Stimulated activated naive CD4-positive, alpha-beta T cell (primary cell): ENCODE data around the gene FEM1A.
"Not testable (repeated sequence)": the region's sequence is repeated elsewhere in the genome, so short reads cannot be mapped to it uniquely, and the experiment has no call there.

Source experiments
- DNase-seq, 6 experiments: peaks; one replicate each; lab custom pipeline; 2025; lab: John Stamatoyannopoulos, UW

Gene FEM1A

DNA sequence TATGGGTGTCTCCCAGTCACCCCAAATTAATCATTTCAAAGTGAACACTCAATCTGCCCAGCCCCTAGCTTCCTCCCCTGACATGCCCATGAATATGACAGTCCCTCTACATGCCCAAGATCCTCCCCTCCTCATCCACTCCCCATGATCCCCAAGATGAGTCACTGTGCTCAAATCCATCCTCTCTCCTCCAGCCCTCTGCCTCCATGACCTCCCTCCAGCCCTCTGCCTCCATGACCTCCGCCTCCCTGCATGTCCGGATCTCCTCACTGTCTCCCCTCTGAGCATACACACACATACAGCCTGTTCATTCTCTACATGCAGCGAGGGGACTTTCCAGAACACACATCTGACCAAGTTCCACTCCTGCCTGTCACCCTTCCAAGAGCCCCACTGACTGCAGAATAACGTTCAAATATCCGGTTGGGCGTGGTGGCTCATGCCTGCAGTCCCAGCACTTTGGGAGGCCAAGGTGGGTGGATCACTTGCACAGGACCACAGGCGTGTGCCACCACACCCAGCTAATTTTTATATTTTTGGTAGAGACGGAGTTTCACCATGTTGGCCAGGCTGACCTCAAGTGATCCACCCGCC, 18.4 kb upstream of the FEM1A start:
- DNase-seq: no peak

DNA sequence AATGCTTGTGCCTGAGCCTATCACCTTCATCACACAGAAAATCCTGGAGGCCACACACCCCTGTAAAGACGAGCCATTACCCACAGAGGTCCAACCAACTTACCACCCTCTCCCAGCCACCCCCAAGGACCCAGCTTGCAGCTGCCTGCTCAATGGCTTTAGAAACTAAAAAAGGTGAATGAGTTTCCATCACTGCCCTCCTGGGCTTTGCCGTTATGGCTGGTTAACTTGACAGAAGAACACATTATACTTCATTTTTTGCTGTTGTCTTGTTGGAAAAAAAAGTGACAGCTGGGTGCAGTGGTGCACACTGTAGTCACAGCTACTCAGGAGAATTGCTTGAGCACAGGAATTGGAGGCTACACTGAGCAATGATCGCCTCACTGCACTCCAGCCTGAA, 17.4 kb upstream of the FEM1A start:
- DNase-seq: no peak

DNA sequence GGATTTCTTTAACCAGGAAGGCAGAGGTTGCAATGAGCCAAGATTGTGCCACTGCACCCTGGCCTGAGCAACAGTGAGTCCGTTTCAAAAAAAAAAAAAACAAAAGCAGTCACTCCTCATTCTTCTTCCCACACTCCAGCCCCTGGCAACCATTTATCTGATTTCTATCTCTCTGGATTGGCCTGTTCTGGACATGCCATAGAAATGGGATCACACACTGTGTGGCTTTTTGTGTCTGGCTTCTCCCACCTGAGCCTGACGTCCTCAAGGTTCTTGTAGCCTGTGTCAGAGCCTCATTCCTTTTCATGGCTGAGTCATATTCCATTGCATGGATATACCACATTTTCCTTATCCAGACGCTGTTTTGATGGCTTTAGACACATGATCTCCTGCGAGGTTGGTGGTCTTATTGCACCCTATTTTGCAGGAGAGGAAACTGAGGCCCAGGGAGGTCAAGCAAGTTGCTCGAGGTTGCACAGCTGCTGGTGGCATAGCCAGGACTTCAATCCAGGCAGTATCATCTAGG, 15.8 kb upstream of the FEM1A start:
- no peak for DNase-seq

DNA sequence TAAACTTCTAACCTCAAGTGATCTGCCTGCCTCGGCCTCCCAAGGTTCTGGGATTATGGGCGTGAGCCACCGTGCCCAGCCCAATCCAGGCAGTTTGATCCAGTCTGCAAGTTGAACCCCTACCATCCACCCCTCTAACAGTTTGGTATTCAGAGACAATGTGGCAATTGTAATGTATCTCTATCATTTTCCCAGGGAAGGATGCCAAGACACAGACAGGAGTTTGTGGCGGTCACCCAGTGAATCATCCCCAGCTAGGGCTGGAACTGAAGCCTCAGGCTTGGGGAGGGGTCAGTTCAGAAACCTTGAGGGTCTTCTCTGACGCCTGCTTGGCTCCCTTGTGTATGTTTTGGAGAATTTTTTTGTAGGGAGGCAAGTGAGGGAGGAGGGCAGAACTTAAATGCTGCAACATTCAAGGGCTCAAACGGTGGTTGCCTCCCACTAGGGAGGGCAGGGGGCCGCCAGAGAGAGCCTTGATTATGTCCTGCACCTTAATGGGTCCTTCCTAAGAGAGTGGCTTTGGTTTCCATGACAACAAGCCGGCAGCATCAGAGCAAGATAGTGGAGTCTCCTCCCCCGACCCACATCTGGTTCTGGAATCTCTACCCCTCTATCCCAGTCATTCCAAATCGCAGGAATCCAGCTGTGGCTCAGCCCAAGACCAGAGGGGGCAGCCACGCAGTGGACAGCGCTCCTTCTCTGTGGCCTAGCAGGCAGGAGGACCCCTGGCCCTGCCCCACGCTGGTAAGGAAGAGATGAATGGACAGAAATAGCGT, 14.9 kb upstream of the FEM1A start:
- no peak for DNase-seq

DNA sequence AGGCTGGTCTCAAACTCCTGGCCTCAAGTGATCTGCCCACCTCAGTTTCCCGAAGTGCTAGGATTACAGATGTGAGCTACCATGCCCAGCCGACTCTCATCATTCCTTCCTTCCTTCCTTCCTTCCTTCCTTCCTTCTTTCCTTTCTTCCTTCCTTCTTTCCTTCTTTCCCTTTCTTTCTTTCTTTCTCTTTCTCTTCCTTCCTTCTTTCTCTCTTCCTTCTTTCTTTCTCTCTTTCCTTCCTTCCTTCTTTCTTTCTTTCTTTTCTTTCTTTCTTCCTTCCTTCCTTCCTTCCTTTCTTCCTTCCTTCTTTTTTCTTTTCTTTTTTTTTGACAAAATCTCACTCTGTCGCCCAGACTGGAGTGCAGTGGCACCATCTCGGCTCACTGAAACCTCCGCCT, 13.4 kb upstream of the FEM1A start:
- not testable (repeated sequence) for DNase-seq

DNA sequence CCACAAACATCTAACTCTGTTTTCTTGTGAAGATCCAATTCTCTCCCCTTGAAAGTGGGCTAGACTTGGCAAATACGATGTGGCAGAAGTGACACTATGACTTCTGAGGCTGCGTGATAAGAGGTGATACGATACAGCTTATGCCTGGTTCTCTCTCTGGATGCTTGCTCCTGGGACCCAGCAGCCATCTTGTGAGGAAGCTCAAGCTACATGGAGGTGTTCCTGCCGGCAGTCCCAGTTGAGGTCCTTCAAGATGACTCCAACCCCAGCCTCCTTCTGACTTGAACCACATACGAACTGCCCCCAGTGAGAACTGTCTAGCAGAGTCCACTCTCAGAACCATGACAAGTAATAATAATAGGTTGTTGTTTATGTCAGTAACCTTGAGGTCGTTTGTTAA, 10.7 kb upstream of the FEM1A start:
- no peak for DNase-seq

DNA sequence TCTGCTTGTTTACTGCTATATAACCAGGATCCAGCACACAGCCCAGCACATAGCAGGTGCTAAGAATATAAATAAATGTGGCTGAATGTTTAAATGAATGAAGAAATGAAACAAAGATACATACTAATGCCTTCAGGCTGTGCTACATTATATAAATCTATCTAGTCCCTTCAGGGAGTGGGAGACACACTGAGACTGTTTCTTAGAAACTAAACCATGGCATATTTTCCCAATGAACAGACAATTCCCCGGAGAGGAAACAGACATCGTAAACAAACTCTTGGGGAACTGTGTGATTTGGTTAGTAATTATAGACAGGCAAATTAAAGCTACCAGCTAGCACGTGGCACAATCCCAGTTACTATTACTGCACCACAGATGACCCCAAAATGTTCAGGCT, 9.7 kb upstream of the FEM1A start:
- no peak for DNase-seq

DNA sequence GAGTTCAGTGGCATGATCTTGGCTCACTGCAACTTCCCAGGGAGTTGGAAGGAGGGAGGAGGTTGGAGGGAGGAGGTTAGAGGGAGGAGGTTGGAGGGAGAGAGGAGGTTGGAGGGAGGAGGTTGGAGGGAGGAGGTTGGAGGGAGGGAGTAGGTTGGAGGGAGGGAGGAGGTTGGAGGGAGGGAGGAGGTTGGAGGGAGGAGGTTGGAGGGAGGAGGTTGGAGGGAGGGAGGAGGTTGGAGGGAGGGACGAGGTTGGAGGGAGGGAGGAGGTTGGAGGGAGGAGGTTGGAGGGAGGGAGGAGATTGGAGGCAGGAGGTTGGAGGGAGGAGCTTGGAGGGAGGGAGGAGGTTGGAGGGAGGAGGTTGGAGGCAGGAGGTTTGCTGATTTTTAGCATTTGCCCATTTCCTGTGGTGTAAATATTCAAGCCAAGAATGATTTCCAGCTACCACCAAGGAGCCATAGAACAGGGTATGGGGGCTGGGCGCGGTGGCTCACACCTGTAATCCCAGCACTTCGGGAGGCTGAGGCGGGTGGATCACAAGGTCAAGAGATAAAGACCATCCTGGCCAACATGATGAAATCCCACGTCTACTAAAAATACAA, 5.0 kb upstream of the FEM1A start:
- not testable (repeated sequence) for DNase-seq

DNA sequence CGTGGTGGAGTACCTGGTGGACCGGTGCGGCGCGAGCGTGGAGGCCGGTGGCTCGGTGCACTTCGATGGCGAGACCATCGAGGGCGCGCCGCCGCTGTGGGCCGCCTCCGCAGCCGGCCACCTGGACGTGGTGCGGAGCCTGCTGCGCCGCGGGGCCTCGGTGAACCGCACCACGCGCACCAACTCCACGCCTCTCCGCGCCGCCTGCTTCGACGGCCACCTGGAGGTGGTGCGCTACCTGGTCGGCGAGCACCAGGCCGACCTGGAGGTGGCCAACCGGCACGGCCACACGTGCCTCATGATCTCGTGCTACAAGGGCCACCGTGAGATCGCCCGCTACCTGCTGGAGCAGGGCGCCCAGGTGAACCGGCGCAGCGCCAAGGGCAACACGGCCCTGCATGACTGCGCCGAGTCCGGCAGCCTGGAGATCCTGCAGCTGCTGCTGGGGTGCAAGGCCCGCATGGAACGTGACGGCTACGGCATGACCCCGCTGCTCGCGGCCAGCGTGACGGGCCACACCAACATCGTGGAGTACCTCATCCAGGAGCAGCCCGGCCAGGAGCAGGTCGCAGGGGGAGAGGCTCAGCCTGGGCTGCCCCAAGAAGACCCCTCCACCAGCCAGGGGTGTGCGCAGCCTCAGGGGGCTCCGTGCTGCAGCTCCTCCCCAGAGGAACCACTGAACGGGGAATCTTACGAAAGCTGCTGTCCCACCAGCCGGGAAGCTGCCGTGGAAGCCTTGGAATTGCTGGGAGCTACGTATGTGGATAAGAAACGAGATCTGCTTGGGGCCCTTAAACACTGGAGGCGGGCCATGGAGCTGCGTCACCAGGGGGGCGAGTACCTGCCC, 708 bp downstream of the FEM1A start:
- DNase-seq: not testable (repeated sequence)

DNA sequence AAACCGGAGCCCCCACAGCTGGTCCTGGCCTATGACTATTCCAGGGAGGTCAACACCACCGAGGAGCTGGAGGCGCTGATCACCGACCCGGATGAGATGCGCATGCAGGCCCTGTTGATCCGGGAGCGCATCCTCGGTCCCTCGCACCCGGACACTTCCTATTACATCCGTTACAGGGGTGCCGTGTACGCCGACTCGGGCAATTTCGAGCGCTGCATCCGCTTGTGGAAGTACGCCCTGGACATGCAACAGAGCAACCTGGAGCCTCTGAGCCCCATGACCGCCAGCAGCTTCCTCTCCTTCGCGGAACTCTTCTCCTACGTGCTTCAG, 1.3 kb downstream of the FEM1A start:
- not testable (repeated sequence) for DNase-seq

DNA sequence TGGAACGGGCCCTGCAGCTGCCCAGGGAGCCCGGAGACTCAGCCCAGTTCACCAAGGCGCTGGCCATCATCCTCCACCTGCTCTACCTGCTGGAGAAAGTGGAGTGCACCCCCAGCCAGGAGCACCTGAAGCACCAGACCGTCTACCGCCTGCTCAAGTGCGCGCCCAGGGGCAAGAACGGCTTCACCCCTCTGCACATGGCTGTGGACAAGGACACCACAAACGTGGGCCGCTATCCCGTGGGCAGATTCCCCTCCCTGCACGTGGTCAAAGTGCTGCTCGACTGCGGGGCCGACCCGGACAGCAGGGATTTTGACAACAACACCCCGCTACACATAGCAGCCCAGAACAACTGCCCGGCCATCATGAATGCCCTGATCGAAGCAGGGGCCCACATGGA, 1.7 kb downstream of the FEM1A start:
- DNase-seq: not testable (repeated sequence)

DNA sequence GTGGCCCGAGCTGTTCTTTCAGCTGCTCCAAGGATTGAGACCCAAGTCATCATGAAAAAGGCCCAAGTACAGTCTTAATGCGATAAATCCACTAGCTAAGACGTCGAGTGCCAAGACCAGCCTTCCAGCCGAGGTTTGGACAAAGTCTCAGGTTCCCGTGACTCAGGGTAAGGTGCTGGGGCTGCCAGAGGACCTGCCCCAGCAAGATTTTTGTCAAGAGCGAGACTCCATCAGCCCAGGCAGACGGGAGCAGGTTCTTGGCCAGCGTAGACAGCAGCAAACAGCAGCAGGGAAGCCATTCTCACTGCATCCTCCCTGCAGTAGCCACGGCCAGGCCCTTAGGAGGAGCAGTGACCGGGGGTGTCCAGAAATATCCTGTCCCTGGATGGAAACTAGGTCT, 3.4 kb downstream of the FEM1A start:
- no peak for DNase-seq

DNA sequence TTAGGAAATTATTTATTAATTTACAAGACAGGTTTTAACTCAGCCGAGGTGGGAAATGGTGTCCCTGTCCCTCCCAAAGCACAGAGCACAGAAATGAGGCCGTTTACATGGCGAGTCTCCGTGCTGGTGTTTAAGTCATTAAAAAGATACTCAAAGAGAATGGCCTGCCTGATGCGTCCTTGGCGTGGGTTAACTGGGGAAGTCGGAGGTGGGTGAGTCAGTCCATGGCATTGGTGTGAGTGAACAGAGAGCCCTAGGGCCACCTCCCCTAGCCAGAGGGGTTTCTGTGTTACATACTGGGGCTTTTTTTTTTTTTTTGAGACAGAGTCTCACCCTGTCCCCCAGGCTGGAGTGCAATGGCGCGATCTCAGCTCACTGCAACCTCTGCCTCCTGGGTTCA, 3.9 kb downstream of the FEM1A start:
- DNase-seq: no peak

DNA sequence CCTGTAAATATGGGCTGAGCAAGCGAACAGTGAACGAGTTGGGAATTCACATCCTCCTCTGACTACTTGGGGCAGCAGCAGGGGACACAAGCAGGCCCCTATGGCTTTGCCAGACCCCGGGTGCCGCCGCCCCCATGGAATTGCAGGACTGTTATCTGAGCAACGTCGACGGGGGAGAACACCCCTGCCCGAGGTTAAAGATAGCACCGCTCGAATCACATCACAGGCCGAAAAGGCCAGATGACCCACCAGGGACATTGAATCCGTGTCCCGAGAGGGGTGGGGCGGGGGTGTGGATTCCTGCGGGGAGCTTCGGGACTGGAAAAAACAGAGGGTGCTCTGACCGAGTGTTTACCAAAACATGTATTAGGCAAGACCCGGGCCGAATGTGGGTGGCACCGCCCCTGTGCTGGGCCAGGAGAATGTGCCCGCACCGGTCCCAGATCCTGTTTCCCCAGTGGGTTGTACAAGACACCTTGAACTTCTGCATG, 9.1 kb downstream of the FEM1A start:
- no peak for DNase-seq

DNA sequence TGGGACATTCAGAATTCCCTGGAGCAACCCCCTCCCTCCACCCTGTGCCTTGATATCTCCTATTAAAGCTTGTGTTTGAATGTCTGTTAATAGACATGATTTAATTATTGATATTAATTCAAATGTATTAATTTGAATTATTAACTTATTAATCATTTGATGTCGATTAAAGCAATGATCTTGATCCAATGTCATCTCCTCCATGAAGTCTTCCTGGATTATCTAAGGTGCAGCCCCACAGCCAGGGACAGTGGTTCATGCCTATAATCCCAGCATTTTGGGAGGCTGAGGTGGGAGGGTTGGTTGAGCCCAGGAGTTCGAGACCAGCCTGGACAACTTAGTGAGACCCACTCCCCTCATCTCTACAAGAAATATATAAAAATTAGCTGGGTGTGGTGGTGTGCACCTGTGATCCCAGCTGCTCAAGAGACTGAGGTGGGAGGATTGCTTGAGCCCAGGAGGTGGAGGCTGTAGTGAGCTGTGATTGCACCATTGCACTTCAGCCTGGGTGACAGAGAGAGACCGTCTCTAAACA, 9.6 kb downstream of the FEM1A start:
- DNase-seq: no peak

DNA sequence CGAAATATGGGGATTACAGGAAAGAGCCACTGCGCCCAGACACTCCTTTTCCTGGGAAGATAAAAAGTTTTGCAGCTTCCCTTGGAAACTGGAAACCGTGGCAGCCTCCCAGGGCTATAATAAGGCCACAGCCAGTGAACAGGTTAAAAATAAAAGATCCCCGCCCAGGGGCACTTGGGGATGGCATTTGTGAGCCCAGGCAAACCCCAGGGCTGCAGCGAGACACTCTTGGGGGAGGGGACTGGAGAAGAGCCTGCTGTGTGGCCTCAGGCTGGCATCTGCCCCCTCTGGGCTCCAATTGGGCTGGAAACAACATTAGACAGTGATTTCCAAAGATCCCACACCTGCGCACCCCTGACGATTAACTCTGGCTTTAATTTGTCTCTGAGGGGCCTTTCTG, 11.2 kb downstream of the FEM1A start:
- DNase-seq: no peak

DNA sequence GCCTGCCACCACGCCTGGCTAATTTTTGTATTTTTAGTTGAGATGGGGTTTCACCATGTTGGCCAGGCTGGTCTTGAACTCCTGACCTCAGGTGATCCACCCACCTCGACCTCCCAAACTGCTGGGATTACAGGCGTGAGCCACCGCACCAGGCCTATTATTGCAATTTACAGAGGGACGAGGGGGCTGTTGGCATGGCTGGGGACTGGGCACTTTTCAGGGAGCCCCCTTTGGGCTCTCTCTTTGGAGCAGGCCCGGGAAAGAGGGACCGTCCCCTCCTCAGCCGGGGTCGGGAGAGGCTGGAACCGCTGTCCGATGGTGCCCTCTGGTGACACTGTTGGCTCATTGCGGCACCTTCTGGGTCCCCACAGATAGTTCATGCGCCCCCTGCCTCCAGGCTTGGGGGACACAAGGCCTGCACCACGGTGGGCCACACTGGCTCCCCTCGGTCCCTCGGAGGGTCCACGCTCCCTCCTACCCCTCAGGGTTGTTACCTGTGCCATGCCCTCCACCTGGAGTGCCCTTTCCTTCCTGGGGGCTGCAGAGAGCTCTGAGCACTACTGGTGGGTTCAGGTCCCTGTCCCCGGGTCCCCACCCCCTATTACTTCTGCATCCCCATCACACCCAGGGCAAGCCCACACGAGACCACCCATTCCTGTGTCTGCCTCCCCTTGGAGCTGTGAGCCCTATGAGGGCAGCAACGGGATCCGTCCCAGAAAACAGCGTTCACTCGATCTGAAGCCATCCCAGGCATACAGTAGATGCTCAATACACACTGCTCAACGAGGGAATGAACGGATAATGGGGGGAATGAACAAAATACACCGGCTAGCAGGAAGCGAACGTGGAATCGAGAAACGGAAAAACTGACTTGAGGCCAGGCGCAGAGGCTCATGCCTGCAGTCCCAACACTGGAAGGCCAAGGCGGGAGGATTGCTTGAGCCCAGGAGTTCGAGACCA, 12.5 kb downstream of the FEM1A start:
- DNase-seq: peak; percentile 35 to 64 (median 56)

DNA sequence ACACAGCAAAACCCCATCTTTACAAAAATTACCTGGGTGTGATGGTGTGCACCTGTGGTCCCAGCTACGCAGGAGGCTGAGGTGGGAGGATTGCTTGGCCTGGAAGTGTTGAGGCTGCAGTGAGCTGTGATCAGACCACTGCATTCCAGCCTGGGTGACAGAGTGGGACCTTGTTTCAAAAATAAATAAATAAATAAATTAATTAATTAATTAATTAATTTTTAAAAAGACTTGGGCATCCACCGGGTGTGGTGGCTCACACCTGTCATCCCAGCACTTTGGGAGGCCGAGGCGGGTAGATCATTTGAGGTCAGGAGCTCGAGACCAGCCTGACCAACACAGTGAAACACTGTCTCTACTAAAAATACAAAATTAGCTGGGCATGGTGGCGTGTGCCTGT, 13.6 kb downstream of the FEM1A start:
- not testable (repeated sequence) for DNase-seq

DNA sequence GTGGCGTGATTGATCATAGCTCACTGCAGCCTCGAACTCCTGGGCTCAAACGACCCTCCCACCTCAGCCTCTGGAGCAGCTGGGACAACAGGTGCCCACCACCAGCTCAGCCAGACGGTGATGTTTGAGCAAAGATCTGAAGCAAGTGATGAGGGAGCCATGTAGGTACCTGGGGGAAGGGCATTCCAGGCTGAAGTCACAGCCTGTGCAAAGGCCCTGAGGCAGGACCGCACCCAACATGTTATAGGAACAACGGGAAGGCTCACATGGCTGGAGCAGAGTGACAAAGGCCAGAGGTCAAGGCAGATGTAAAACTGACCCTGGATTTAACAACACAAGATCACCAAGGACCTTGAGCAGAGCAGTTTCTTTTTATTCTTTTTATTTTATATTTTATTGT, 14.8 kb downstream of the FEM1A start:
- DNase-seq: no peak

DNA sequence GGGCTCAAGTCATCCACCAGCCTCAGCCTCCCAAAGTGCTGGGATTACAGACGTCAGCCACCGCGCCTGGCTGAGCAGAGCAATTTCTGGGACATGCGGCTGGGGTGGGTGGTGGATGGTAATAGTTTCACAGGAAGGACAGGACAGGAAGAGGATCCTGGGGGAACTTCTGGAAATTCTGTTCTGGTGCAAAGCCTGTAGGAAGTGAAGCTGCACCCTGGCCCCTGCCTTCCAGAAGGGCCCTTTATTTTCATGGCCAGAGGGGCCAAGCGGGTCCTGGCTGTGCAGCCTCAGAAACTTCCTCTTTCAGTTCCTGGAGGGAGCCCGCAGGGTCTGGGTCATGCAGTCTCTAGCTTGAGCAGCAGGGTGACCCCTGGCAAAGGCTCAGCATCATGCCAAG, 15.7 kb downstream of the FEM1A start:
- no peak for DNase-seq
